OCI-LY1 (cell line): Measurements from ENCODE around the gene HIPK4.

Source experiments
- EZH2 ChIP-seq: fragments of 200-600 bp; sonication (generic), shearing (Covaris generic); IDR thresholded peaks from 2 replicates; pipeline ENCODE4 v1.8.0; 2017; ENCODE audit warnings: borderline replicate concordance, mixed run types, mild to moderate bottlenecking, antibody characterized with exemption, low read length, moderate library complexity, mixed read lengths
- TF ChIP-seq, protein P1 (sequence below): fragments of 200-600 bp; sonication (generic), shearing (Covaris generic); IDR thresholded peaks from 2 replicates; pipeline ENCODE4 v1.5.1; 2017; ENCODE audit warnings: mild to moderate bottlenecking, antibody characterized with exemption, low read length, moderate library complexity, mixed read lengths

DNA sequence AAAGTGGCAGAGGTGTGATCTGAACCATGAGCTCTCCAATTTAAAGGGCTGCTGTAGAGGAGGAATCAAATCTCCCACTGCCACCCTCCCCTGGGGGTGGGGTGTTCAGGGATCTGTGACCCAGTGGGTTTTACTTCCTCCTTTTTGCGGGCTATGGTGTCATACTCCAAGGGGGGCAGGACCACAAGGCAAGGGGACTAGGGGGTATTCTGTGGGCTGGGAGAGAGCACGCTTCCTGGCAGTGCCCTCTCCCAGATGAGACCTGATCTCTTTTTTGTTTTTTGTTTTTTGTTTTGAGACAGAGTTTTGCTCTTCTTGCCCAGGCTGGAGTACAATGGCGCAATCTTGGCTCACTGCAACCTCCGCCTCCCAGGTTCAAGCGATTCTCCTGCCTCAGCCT is 31.2 kb downstream of the HIPK4 start:
- TF ChIP-seq, protein P1, sequence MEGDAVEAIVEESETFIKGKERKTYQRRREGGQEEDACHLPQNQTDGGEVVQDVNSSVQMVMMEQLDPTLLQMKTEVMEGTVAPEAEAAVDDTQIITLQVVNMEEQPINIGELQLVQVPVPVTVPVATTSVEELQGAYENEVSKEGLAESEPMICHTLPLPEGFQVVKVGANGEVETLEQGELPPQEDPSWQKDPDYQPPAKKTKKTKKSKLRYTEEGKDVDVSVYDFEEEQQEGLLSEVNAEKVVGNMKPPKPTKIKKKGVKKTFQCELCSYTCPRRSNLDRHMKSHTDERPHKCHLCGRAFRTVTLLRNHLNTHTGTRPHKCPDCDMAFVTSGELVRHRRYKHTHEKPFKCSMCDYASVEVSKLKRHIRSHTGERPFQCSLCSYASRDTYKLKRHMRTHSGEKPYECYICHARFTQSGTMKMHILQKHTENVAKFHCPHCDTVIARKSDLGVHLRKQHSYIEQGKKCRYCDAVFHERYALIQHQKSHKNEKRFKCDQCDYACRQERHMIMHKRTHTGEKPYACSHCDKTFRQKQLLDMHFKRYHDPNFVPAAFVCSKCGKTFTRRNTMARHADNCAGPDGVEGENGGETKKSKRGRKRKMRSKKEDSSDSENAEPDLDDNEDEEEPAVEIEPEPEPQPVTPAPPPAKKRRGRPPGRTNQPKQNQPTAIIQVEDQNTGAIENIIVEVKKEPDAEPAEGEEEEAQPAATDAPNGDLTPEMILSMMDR = no peak
- TF ChIP-seq EZH2 = no peak
